ENCODE measurements around the gene IRF1. TPM values are rescaled to one million over a fixed set of nuclear protein-coding genes. Genes with fewer than 3 reads are reported as not detected.
A peak's percentile ranks its signal among the peaks of the same experiment; 100 is the strongest.
"Not testable (repeated sequence)": the region's sequence is repeated elsewhere in the genome, so short reads cannot be mapped to it uniquely, and the experiment has no call there.

Gene IRF1
- polyA plus RNA-seq, 3 donors = 13.8 to 17.1 (median 15.8) TPM

DNA sequence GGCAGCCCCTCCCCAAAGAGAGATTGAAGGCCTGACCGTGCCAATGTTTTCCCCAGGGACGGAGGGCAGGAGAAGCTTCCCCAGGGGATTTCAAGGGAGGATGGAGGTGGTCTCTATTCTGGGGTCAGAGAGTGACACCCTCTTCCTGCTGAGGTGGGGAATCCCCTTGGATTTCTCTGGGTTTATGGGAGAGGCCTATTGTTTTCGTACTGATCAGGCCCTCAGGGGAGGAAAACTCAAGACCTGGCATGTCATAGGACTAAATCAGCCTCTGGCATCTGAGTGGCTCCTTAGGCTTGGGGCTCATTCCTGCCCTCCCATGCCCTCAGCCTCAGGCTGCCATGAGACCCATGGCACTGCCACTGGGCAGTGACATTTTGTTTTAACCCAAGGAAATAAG is 44.6 kb downstream of the IRF1 start:
- DNase-seq = no peak

DNA sequence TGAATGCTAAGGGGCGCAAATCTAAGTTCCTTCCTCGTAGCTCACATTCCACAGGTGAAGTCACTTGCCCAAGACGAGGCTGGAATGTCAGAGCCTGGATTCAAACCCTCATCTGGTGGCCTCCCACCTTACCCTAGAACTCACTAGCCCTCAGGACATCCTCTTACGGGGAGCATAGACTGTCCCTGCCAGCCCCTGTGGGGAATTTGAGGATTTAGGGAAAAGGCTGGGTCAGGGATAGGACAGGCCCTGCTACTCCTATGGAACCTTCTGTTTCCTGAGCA is 45.0 kb downstream of the IRF1 start:
- no peak for DNase-seq

DNA sequence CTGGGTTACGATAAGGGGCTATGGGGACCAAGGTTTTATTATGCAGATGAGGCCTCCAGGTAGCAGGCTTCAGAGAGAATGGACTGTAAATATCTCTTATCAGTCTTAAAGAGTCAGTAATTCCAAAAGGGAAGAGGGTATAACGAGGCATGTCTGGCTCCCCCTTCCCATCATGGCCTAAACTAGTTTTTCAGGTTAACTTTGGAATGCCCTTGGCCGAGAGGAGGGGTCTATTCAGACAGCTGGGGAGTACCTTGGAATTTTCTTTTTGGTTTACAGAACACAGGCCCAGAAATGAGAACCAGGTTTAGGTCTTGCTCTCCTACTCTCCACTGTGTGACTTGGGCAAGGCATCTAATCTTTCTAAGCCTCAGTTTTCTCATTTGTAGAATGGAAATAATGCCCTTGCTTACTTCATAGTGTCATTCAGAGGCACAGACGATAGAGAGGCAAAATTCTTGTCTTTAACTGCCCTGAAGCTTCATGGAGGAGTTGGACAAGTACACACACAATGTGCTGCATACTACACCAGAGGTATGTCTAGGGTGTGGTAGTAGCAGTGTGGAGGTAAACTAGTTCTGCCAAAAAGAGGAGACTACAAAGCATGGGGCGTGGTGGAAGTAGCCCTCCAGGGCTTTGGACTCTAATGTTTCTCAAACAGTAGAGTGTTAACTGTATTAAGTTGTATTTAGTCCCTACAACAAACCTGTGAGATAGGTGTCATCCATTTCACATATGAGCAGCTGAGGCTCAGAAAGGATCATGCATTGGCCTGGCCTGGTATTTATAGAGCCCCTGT is 45.5 kb downstream of the IRF1 start:
- no peak for DNase-seq

DNA sequence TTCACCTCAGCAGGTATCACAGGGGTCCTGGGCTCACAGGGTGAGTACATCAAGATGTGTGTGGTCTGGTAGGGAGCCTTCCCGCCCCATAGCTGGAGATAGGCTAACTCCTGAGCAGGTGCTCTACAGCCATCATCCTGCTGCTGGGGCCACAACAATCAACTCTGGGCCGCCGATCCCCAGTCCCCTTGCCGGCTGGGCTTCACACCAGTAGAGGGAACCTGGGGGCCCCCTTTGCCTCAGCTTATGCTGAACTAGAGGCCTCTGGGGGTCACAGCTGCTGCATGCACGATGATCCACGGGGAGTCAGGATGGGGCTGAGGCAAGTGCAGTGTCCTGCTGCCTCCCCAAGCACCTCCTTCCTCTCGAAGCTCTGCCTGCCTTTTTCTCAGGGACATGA is 46.5 kb downstream of the IRF1 start:
- no peak for DNase-seq

DNA sequence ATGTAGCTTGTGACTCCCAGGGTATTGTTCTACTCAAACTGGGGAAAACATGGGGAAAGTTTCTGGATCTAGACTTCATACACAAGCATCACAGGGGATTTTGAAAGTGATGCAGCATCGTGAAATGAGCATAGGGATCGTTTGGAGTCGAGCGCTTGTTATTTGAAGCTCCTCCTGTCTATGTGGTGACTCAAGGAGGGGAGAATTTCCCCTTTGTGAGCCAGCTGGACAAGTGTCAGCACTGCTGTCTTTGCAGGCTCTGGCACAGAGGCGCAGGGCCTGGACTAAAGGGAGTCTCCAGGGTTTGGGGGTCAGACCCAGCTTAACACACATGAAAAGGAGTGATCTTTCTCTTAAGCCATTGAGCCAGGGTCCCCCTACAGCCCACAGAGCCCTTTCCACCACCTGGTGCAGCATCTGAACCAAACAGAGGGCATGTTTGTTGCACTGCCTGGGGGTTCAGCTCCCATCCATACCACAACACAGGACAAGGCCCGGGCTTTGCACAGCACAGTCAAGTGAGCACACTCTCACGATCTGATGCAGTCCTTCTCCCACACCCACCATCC is 51.0 kb downstream of the IRF1 start:
- DNase-seq = no peak

DNA sequence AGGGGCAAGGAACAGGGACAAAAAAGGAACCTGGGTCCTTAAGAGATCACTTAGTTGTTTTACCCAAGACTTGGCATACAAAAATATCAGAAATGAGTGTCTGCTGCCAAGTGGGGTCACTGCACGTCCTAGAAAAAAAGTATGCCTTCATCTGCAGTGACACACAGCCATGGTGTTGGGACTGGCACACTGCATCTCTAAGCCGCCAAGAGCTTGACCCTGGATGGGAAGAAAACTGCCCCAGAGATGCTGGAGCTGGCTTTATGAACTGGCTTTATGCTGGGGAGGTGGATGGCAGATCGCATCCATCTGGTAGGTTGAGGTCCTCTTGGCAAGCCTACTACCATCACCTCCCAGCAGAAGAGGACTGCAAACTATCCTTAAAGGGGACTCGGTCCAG is 51.7 kb downstream of the IRF1 start:
- DNase-seq = no peak

DNA sequence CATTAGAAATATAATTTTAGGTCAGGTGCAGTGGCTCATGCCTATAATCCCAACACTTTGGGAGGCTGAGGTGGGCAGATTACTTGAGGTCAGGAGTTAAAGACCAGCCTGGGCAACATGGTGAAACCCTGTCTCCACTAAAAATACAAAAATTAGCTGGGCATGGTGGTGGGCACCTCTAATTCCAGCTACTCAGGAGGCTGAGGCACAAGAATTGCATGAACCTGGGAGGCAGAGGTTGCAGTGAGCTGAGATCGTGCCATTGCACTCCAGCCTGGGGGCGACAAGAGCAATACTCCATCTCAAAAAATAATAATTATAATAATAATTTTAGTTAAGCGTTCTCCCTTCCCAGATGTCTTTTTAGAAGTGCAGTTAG is 52.3 kb downstream of the IRF1 start:
- DNase-seq = not testable (repeated sequence)

DNA sequence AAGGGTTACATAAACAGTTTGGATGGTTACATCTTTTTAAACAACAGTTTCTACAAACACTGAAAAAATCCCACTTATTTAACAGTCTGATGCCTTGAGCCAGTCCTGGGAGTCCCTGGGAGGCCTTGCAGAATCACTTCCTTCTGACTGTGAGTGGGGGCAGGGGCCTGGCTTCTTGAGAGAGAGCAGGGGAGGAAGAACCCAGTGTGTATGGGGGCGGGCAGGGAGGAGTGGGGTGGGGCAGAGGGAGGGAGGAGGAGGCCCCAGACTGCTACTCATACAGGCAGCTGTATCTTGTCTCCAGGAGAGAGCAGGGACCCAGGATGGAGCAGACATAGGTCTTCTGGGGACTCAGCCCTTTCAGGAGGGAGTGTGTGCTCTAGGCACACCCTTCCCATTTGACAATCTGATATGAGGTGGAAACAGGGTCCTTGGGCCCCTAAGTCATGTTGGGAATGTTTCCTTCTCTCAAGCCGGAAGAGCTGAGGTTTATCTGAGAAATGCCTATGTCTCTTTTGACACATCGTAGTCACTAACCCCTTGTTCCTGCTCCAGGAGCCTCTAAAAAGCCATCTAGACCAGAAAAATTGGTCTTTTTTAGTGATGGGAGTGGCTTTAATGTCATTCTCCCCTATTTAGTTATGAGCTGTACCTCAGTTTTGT is 52.8 kb downstream of the IRF1 start:
- peak; percentile 67 for DNase-seq

DNA sequence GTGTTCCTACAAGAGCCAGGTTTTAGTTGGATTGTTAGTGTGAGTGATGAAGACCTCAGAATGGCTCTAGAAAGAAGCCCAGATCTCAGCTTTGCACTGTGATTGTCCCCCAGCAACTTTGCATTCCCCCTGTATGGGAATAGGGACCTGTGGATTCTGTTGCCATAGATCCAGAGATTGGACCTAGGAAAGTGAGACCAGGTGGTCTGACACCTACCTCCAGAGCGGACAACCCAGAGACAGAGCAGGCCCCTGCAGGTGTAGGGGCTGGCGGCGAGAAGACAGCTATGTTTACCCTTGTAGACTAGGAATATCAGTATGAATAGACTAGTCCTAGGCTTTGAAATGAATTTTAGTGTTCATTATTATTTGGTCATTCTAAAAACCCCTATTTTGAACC is 53.6 kb downstream of the IRF1 start:
- no peak for DNase-seq

DNA sequence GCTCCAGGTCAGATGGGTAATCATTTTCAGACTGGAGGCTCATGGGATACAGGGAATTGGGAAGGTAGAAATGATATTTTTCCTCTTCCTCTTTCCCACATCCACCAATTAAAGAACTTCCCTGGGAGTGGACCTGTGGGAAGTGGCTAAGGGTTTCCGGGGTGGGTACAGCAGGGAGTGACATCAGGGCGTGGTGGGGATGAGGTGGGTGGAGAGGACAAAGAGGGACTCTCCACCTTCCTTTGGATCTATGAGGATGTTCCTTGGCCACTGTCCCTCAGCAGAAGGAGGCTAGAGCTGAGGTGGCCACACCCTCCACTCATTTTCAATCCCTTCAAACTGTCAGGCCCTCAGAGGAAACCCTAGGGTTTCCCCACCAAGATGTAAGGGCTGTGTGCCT is 54.7 kb downstream of the IRF1 start:
- DNase-seq = no peak

DNA sequence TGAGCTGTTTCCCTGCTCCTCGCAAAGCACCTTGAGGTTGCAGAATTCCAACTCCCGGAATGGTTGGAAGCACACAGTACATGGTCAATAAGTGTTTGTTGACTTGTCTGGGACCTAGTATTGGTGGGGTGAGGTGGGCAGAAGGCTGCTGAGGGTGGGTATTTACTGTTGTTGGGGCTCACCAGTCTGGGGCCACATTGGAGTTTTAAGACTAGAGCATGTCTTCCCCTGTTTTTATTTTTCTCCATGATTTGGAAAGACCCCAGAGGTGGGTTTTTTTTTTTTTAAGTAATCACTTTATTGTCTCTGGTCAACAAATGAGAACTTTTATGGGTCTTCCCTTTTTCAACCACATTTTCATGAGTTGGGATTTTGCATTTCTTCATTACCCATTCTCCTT is 55.1 kb downstream of the IRF1 start:
- no peak for DNase-seq

DNA sequence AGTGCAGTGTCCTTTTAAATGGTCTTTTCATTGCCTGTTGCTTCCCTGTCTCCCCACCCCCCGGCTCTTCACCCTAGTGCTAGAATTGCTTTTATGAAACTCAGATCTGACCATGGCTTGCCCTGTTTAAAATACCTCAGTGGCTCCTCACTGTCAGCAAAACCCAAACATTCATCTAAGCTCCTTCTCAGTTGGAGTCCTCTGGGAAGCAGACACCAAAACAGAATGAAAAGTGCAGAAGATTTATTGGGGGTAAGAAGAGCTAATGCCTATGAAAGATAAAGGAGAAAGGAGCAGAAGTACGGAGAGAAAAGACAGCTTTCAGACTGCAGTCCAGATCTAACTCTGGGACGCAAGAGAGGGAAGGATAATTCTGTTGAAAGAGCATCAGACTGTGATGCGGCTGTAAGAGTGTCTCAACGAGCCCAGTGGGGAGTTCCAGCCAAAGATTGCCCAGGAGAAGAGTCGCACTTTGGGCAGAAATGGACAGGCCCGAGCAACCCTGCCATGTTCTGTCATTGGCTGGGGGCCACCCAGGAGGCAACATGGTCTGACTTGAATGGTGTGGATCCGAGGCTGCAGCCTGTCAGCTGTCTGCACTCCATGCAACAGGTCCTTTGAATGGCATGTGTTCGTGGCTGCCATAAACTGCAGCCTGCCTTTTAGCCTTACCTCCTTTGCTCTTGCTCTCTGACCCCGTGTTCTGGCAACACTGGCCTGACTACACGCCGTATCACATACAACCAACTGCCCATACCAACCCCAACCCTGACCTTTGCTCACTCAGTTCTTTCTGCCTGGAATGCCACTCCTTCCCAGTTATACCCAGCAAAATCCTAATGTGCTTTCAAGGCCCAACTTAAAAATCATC is 55.9 kb downstream of the IRF1 start:
- no peak for DNase-seq

DNA sequence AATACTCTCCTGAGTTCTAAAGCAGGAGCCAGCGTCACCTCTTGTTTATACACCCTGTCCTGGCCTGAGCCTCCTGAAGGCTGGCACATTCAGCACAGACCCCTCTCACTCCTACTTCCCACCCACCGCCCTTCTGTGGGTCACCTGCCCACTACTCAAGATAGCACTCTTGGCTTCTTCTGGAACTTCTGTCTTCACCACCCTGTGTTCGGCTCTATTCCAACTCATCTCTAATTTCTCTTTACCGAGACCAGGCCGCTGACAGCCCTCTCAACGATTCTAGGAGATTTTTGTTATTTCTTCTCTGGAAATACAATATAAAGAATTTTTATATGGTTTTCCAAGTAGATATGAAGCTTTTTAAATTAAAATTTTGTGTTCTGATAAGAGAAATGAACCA is 57.4 kb downstream of the IRF1 start:
- DNase-seq = no peak

DNA sequence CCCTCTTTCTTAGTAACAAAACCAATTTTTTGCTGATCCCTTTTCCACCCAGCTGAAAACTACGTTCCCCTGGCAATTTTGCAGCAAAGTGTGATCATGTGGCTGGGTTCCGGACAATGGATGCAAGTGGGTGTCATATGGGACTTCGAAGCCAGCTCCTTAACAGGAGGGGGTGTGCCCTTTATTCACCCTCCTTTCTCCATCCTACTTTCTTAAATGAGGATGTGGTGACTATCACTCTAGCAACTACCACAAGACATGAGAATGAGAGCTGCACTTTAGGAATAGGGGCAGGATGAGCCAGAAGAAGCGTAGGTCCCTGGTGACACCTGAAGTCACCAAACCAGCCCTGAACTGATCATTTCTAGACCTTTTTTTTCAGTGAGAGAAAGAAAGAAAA is 58.9 kb downstream of the IRF1 start:
- no peak for DNase-seq

Other genes with a start within 250 kb of the IRF1 start
- gene PDLIM4, start 233.1 kb downstream of the IRF1 start, polyA plus RNA-seq (ENCODE audit: insufficient read length in 3 of 3) = 10 to 100 TPM; 15.5 to 20.5 (median 16.3) TPM
- gene SLC22A4, start 196.4 kb downstream of the IRF1 start, polyA plus RNA-seq (ENCODE audit: insufficient read length in 3 of 3) = 1 to 10 TPM; 5.0 to 9.1 (median 7.2) TPM
- gene SLC22A5, start 121.1 kb downstream of the IRF1 start, polyA plus RNA-seq (ENCODE audit: insufficient read length in 3 of 3) = 10 to 100 TPM; 50.9 to 66.9 (median 53.4) TPM
- not detected for gene IL5, start 52.7 kb upstream of the IRF1 start, polyA plus RNA-seq (ENCODE audit: insufficient read length in 3 of 3)
- 10 to 100 TPM; 49.1 to 55.4 (median 49.9) TPM for gene RAD50, start 66.2 kb upstream of the IRF1 start, polyA plus RNA-seq (ENCODE audit: insufficient read length in 3 of 3)
- gene IL13, start 167.4 kb upstream of the IRF1 start, polyA plus RNA-seq (ENCODE audit: insufficient read length in 3 of 3) = under 1 TPM in 1 of 3 donors, not detected in 2; 0.12 TPM
- gene IL4, start 183.2 kb upstream of the IRF1 start, polyA plus RNA-seq (ENCODE audit: insufficient read length in 3 of 3) = under 1 TPM in 1 of 3 donors, not detected in 2; 0.37 TPM
- gene KIF3A, start 246.8 kb upstream of the IRF1 start, polyA plus RNA-seq (ENCODE audit: insufficient read length in 3 of 3) = 10 to 100 TPM; 19.7 to 35.9 (median 23.5) TPM

All from renal pelvis (tissue), 4 donors.